SH-SY5Y (cell line): Measurements from ENCODE around the gene SYNJ2.

ENCODE experiments used
- GATA2 ChIP-seq: IDR thresholded peaks from 2 replicates; pipeline ENCODE4 v1.6.1; 2011; ENCODE audit warnings: mild to moderate bottlenecking, low read depth, low read length
- GATA3 ChIP-seq: IDR thresholded peaks from 2 replicates; pipeline ENCODE4 v1.6.1; 2011; ENCODE audit warnings: low read depth, mild to moderate bottlenecking, low read length, moderate library complexity

DNA sequence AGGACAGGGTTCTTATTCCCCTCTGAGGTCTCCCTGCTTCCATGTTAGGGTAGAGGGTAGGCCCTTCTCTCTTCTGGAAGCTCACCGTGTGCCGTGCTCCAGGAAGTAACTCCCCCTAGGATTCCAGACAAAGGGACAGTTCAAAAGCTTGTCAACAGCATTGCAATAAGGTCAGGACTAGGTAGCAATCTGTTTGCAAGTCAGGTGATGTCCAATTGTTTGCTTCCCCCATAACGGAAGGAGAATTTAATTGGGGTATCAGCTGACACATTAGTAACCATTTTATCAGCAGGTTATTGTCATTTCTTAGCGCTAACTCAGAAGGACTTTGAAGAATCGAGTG is 41.9 kb downstream of the SYNJ2 start:
- TF ChIP-seq GATA2 (no peak), GATA3 (no peak)
